ENCODE results near the gene FAM193A.

Gene FAM193A

DNA sequence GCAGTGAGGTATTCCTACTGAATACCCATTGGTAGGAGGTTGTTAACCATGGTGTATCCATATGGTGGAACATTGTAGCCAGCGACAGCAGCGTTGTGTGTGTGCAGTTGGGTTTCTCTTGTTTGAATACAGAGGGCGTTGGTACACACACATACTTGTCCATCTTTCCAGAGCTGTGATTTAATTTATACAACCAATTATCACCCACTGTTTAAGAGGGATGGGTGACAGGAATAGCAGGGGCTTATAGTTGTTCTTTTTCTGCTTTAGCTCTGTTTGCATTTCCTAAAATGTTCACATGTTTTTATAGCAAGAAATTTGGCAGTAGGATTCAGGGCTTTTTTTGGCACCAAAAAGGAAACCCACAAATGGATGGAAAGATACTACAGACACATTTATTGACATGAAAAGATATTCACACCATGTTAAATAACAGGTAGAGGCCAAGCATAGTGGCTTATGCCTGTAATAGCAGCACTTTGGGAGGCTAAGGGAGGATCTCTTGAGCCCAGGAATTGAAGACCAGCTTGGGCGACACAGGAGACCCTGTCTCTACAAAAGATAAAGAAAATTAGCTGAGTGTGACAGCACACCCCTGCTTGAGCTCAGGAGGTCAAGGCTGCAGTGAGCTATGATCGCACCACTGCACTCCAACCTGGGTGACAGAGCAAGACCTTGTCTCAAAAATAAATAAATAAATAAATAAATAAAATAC is 159.1 kb downstream of the FAM193A start:
- Histone ChIP-seq H3K4me1 (ENCODE audit: insufficient read depth, poor library complexity, severe bottlenecking) (no peaks in the 10 kb centered on the region), H3K4me3 (ENCODE audit: severe bottlenecking) (no peak overlapping the region), H3K27me3 (ENCODE audit: insufficient read depth, poor library complexity, severe bottlenecking) (no peaks in the 10 kb centered on the region), H3K27ac (ENCODE audit: poor library complexity, severe bottlenecking) (no peak overlapping the region), H3K36me3 (ENCODE audit: low read depth) (peaks cover 91% of the 10 kb centered on the region), H3K9me3 (ENCODE audit: severe bottlenecking) (no peaks in the 10 kb centered on the region)
- no peak for DNase-seq (ENCODE audit: low spot score)
- TF ChIP-seq CTCF (IDR thresholded peaks at IDR 0.05; ENCODE audit: poor library complexity, severe bottlenecking): no peak
- ATAC-seq (ENCODE audit: low read depth): no peak

GRCh38 chr4:2696423-2696822 is 160.0 kb downstream of the FAM193A start:
- ATAC-seq (ENCODE audit: low read depth): no peak
- no peak overlapping the region for H3K27ac ChIP-seq (ENCODE audit: poor library complexity, severe bottlenecking)
- no peaks in the 10 kb centered on the region for H3K9me3 ChIP-seq (ENCODE audit: severe bottlenecking)

GRCh38 chr4:2697995-2698414 is 161.6 kb downstream of the FAM193A start:
- Histone ChIP-seq H3K36me3 (ENCODE audit: low read depth) (peaks cover 94% of the 10 kb centered on the region), H3K27ac (ENCODE audit: poor library complexity, severe bottlenecking) (no peak overlapping the region), H3K4me1 (ENCODE audit: insufficient read depth, poor library complexity, severe bottlenecking) (no peaks in the 10 kb centered on the region), H3K9me3 (ENCODE audit: severe bottlenecking) (no peaks in the 10 kb centered on the region), H3K27me3 (ENCODE audit: insufficient read depth, poor library complexity, severe bottlenecking) (no peaks in the 10 kb centered on the region), H3K4me3 (ENCODE audit: severe bottlenecking) (no peak overlapping the region)
- ATAC-seq (ENCODE audit: low read depth): no peak
- TF ChIP-seq CTCF (IDR thresholded peaks at IDR 0.05; ENCODE audit: poor library complexity, severe bottlenecking): no peak
- DNase-seq (ENCODE audit: low spot score): no peak

More at GRCh38 chr4:2696423-2696822, 160.0 kb downstream of the FAM193A start:
- no peak for TF ChIP-seq CTCF (IDR thresholded peaks at IDR 0.05; ENCODE audit: poor library complexity, severe bottlenecking)
- no peaks in the 10 kb centered on the region for H3K27me3 ChIP-seq (ENCODE audit: insufficient read depth, poor library complexity, severe bottlenecking)
- H3K4me3 ChIP-seq (ENCODE audit: severe bottlenecking): no peak overlapping the region
- H3K4me1 ChIP-seq (ENCODE audit: insufficient read depth, poor library complexity, severe bottlenecking): no peaks in the 10 kb centered on the region
- DNase-seq (ENCODE audit: low spot score): no peak
- peaks cover 87% of the 10 kb centered on the region for H3K36me3 ChIP-seq (ENCODE audit: low read depth)

DNA sequence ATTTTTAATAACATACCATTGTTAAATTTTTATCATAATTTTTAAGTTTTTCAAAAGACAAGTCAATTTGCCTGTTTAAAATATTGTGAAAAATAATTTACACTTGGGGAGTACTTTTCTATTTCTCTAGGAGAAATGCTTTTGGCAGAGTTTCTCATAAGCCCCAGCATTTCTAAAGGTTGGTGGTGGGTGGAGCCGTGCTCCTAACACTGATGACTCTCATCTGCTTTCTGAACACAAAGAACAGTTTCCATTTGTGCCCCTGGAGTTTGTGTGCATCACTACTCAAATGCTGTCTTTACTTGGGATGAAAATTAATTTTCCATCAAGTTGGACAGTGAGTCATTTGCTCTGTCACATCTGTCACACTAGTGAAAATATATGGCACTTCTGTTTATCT is 162.1 kb downstream of the FAM193A start:
- H3K27me3 ChIP-seq (ENCODE audit: insufficient read depth, poor library complexity, severe bottlenecking): no peaks in the 10 kb centered on the region
- no peak for ATAC-seq (ENCODE audit: low read depth)
- peaks cover 95% of the 10 kb centered on the region for H3K36me3 ChIP-seq (ENCODE audit: low read depth)
- no peak for DNase-seq (ENCODE audit: low spot score)
- H3K4me1 ChIP-seq (ENCODE audit: insufficient read depth, poor library complexity, severe bottlenecking): no peaks in the 10 kb centered on the region
- no peak overlapping the region for H3K4me3 ChIP-seq (ENCODE audit: severe bottlenecking)
- no peaks in the 10 kb centered on the region for H3K9me3 ChIP-seq (ENCODE audit: severe bottlenecking)
- TF ChIP-seq CTCF (IDR thresholded peaks at IDR 0.05; ENCODE audit: poor library complexity, severe bottlenecking): no peak
- H3K27ac ChIP-seq (ENCODE audit: poor library complexity, severe bottlenecking): no peak overlapping the region

- Histone ChIP-seq H3K9me3 (ENCODE audit: severe bottlenecking) (no peaks in the 10 kb centered on the region), H3K27me3 (ENCODE audit: insufficient read depth, poor library complexity, severe bottlenecking) (no peaks in the 10 kb centered on the region), H3K27ac (ENCODE audit: poor library complexity, severe bottlenecking) (no peak overlapping the region), H3K36me3 (ENCODE audit: low read depth) (peaks cover 94% of the 10 kb centered on the region), H3K4me1 (ENCODE audit: insufficient read depth, poor library complexity, severe bottlenecking) (no peaks in the 10 kb centered on the region), H3K4me3 (ENCODE audit: severe bottlenecking) (no peak overlapping the region)
- ATAC-seq (ENCODE audit: low read depth) (no peak), DNase-seq (ENCODE audit: low spot score) (no peak)
- TF ChIP-seq CTCF (IDR thresholded peaks at IDR 0.05; ENCODE audit: poor library complexity, severe bottlenecking): no peak
Measured at GRCh38 chr4:2698951-2699505, 162.6 kb downstream of the FAM193A start.
